Activated CD8-positive, alpha-beta memory T cell treated with anti-CD3 and anti-CD28 coated beads, Interleukin-2, amount 50 U/mL, for 24 hours (primary cell): ENCODE measurements around the gene AHNAK2.
"Not testable (repeated sequence)": the region's sequence is repeated elsewhere in the genome, so short reads cannot be mapped to it uniquely, and the experiment has no call there.

Source experiments
- DNase-seq: peaks from one replicate; pipeline ENCODE4 v3.0.0-alpha.2; 2020; ENCODE audit errors: extremely low read depth

The AHNAK2 gene

GRCh38 chr14:104953896-104954656, 24.1 kb downstream of the AHNAK2 start:
- no peak for DNase-seq

GRCh38 chr14:104953097-104953496, 25.1 kb downstream of the AHNAK2 start:
- no peak for DNase-seq

GRCh38 chr14:104951863-104952657, 26.1 kb downstream of the AHNAK2 start:
- DNase-seq = not testable (repeated sequence)

- not testable (repeated sequence) for DNase-seq
These were observed 27.5 kb downstream of the AHNAK2 start for GRCh38 chr14:104950701-104951100.

- DNase-seq = no peak
These were observed 28.2 kb downstream of the AHNAK2 start for GRCh38 chr14:104950021-104950420.

GRCh38 chr14:104949406-104949955, 28.7 kb downstream of the AHNAK2 start:
- DNase-seq = not testable (repeated sequence)

GRCh38 chr14:104948736-104949031, 29.5 kb downstream of the AHNAK2 start:
- no peak for DNase-seq

GRCh38 chr14:104947881-104948735, 30.1 kb downstream of the AHNAK2 start:
- not testable (repeated sequence) for DNase-seq

- not testable (repeated sequence) for DNase-seq
These were observed 31.0 kb downstream of the AHNAK2 start for GRCh38 chr14:104947201-104947600.

GRCh38 chr14:104945986-104946965, 31.9 kb downstream of the AHNAK2 start:
- DNase-seq = not testable (repeated sequence)

GRCh38 chr14:104945266-104945665, 32.9 kb downstream of the AHNAK2 start:
- not testable (repeated sequence) for DNase-seq

GRCh38 chr14:104944436-104945205, 33.6 kb downstream of the AHNAK2 start:
- DNase-seq = not testable (repeated sequence)

GRCh38 chr14:104944016-104944308, 34.2 kb downstream of the AHNAK2 start:
- DNase-seq = not testable (repeated sequence)

GRCh38 chr14:104943216-104944015, 34.8 kb downstream of the AHNAK2 start:
- not testable (repeated sequence) for DNase-seq

- no peak for DNase-seq
These were observed 35.6 kb downstream of the AHNAK2 start for GRCh38 chr14:104942586-104942985.

GRCh38 chr14:104941508-104942365, 36.4 kb downstream of the AHNAK2 start:
- DNase-seq = no peak

- no peak for DNase-seq
These were observed 37.5 kb downstream of the AHNAK2 start for GRCh38 chr14:104940526-104941150.
